SU-DHL-6 (cell line): Measurements from ENCODE around the gene RPN1.

Experiments
- H2AFZ ChIP-seq: fragments of 200-600 bp; sonication (generic); 2 replicates; pipeline ENCODE4 v1.6.1; 2014; ENCODE audit warnings: low read depth, mild to moderate bottlenecking, moderate library complexity, mixed read lengths, antibody characterized with exemption, low read length; ENCODE audit not compliant: severe bottlenecking
- H3F3A ChIP-seq: fragments of 200-600 bp; shearing (Covaris generic); 2 replicates; pipeline ENCODE4 v1.6.0; 2016; ENCODE audit warnings: antibody characterized with exemption, mild to moderate bottlenecking; ENCODE audit not compliant: insufficient read depth
- H3K27ac ChIP-seq: fragments of 200-600 bp; sonication (generic); 2 replicates; pipeline ENCODE4 v1.5.1; 2016; ENCODE audit warnings: low read depth, mild to moderate bottlenecking, low read length, moderate library complexity, mixed read lengths
- H3K27me3 ChIP-seq: fragments of 200-600 bp; sonication (generic), shearing (Covaris generic); 2 replicates; pipeline ENCODE4 v1.6.0; 2014; ENCODE audit warnings: mild to moderate bottlenecking, low read length
- H3K36me3 ChIP-seq: fragments of 200-600 bp; sonication (generic); 2 replicates; pipeline ENCODE4 v1.6.1; 2014; ENCODE audit warnings: mild to moderate bottlenecking, low read length, mixed read lengths
- H3K4me2 ChIP-seq: fragments of 300-600, 200-600 bp; shearing (Covaris generic), sonication (generic); 2 replicates; pipeline ENCODE4 v1.6.0; 2014; ENCODE audit warnings: low read length, low read depth, mild to moderate bottlenecking; ENCODE audit not compliant: poor library complexity, severe bottlenecking
- H3K4me3 ChIP-seq: fragments of 200-600 bp; sonication (generic); 2 replicates; pipeline ENCODE4 v1.5.1; 2014; ENCODE audit warnings: antibody characterized with exemption, low read length, mild to moderate bottlenecking, mixed read lengths; ENCODE audit not compliant: insufficient read depth, poor library complexity, severe bottlenecking
- H3K79me2 ChIP-seq: fragments of 200-600 bp; sonication (generic); 2 replicates; pipeline ENCODE4 v1.6.1; 2014; ENCODE audit warnings: mild to moderate bottlenecking, low read length, moderate library complexity; ENCODE audit not compliant: insufficient read depth
- H3K9ac ChIP-seq: fragments of 200-600 bp; sonication (generic); 2 replicates; pipeline ENCODE4 v1.7.0; 2014; ENCODE audit warnings: mild to moderate bottlenecking, low read length
- H3K9me2 ChIP-seq: fragments of 200-600 bp; sonication (generic); replicated peaks from 2 replicates; pipeline ENCODE4 v1.6.1; 2014; ENCODE audit warnings: low read length; ENCODE audit not compliant: insufficient read depth
- H3K9me3 ChIP-seq: fragments of 200-600 bp; sonication (generic); 2 replicates; pipeline ENCODE4 v1.6.1; 2014; ENCODE audit warnings: low read length, mixed read lengths; ENCODE audit not compliant: insufficient read depth
- H4K20me1 ChIP-seq: fragments of 200-600 bp; sonication (generic); 2 replicates; pipeline ENCODE4 v1.6.1; 2014; ENCODE audit warnings: low read depth, mild to moderate bottlenecking, antibody characterized with exemption, low read length, moderate library complexity, mixed read lengths
- EZH2phosphoT487 ChIP-seq: fragments of 200-600 bp; sonication (generic), shearing (Covaris generic); conservative IDR thresholded peaks from 2 replicates; pipeline ENCODE4 v1.6.1; 2018; ENCODE audit warnings: mild to moderate bottlenecking, antibody characterized with exemption, low read length, moderate library complexity, mixed read lengths
- TF ChIP-seq, protein P1 (sequence below): fragments of 200-600 bp; sonication (generic); IDR thresholded peaks from one replicate; pipeline ENCODE4 v1.5.1; 2017; ENCODE audit warnings: antibody characterized with exemption, mild to moderate bottlenecking, low read length, moderate library complexity; ENCODE audit not compliant: insufficient read depth, poor library complexity, severe bottlenecking

Gene RPN1

GRCh38 chr3:128648402-128648801 is 2.2 kb downstream of the RPN1 start:
- Histone ChIP-seq H3K9me2 (no peaks in the 10 kb centered on the region), H3K4me2 (peak overlapping the region; percentile 80), H3K36me3 (peaks cover 7% of the 10 kb centered on the region; the same call in 1 of the 2 replicates), H3F3A (peaks cover 4% of the 10 kb centered on the region; the same call in 1 of the 2 replicates), H3K9me3 (no peaks in the 10 kb centered on the region), H3K27me3 (no peaks in the 10 kb centered on the region), H4K20me1 (no peaks in the 10 kb centered on the region; the same call in 1 of the 2 replicates), H2AFZ (no peak overlapping the region), H3K9ac (peak overlapping the region; percentile 100), H3K4me3 (peak overlapping the region; percentile 100), H3K79me2 (peaks cover 73% of the 10 kb centered on the region), H3K27ac (no peak overlapping the region)
- TF ChIP-seq EZH2phosphoT487, result no peak
- TF ChIP-seq, protein P1, sequence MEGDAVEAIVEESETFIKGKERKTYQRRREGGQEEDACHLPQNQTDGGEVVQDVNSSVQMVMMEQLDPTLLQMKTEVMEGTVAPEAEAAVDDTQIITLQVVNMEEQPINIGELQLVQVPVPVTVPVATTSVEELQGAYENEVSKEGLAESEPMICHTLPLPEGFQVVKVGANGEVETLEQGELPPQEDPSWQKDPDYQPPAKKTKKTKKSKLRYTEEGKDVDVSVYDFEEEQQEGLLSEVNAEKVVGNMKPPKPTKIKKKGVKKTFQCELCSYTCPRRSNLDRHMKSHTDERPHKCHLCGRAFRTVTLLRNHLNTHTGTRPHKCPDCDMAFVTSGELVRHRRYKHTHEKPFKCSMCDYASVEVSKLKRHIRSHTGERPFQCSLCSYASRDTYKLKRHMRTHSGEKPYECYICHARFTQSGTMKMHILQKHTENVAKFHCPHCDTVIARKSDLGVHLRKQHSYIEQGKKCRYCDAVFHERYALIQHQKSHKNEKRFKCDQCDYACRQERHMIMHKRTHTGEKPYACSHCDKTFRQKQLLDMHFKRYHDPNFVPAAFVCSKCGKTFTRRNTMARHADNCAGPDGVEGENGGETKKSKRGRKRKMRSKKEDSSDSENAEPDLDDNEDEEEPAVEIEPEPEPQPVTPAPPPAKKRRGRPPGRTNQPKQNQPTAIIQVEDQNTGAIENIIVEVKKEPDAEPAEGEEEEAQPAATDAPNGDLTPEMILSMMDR, result no peak

DNA sequence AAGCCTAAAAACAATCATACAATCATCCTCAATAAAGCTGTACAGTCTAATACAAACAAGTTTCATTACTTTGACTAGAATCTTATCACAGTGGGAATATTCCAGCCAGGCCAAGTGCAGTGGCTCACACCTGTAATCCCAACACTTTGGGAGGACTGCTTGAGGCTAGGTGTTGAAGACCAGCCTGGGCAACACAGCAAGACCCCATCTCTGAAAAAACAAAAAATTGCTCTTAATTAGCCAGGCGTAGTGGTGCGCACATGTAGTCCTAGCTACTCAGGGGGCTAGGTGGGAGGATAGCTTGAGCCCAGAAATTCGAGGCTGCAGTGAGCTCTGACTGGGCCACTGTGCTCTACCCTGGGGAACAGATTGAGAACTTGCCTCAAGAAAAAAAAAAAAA is 3.3 kb downstream of the RPN1 start:
- Histone ChIP-seq H4K20me1 (no peaks in the 10 kb centered on the region; the same call in 1 of the 2 replicates), H2AFZ (no peak overlapping the region), H3F3A (peaks cover 4% of the 10 kb centered on the region; the same call in 1 of the 2 replicates), H3K36me3 (peaks cover 7% of the 10 kb centered on the region; the same call in 1 of the 2 replicates), H3K27ac (no peak overlapping the region), H3K9me3 (no peaks in the 10 kb centered on the region), H3K9ac (no peak overlapping the region), H3K9me2 (no peaks in the 10 kb centered on the region), H3K79me2 (peaks cover 84% of the 10 kb centered on the region), H3K4me3 (no peak overlapping the region), H3K27me3 (no peaks in the 10 kb centered on the region), H3K4me2 (no peak overlapping the region)
- TF ChIP-seq EZH2phosphoT487, result no peak
- TF ChIP-seq, protein P1, result no peak

GRCh38 chr3:128634075-128634611 is 16.5 kb downstream of the RPN1 start:
- no peak overlapping the region for H3K4me3 ChIP-seq
- no peak overlapping the region for H3K27ac ChIP-seq
- H3K27me3 ChIP-seq, result no peaks in the 10 kb centered on the region
- H3F3A ChIP-seq, result no peaks in the 10 kb centered on the region
- no peaks in the 10 kb centered on the region for H3K9me3 ChIP-seq
- H3K9me2 ChIP-seq, result no peaks in the 10 kb centered on the region
- no peak for TF ChIP-seq EZH2phosphoT487
- TF ChIP-seq, protein P1, result no peak
- H3K36me3 ChIP-seq, result peaks cover 29% of the 10 kb centered on the region; the same call in 1 of the 2 replicates
- H3K79me2 ChIP-seq, result peaks cover 57% of the 10 kb centered on the region
- H3K4me2 ChIP-seq, result no peak overlapping the region
- H4K20me1 ChIP-seq, result 0 out of 2 replicates have a peak, but pooled peaks cover 3% of the 10 kb centered on the region
- no peak overlapping the region for H2AFZ ChIP-seq
- H3K9ac ChIP-seq, result no peak overlapping the region
